ENCODE data around the gene TCAP.

Gene TCAP

GRCh38 chr17:39667945-39668924 lies 3.1 kb downstream of the TCAP start, which contains the start of gene PNMT:
Gene PNMT, plus strand, starts transcription at chr17:39668453. Its CDS starts 23 bp downstream, at chr17:39668476.
- DNase-seq, result peak; percentile 61

DNA sequence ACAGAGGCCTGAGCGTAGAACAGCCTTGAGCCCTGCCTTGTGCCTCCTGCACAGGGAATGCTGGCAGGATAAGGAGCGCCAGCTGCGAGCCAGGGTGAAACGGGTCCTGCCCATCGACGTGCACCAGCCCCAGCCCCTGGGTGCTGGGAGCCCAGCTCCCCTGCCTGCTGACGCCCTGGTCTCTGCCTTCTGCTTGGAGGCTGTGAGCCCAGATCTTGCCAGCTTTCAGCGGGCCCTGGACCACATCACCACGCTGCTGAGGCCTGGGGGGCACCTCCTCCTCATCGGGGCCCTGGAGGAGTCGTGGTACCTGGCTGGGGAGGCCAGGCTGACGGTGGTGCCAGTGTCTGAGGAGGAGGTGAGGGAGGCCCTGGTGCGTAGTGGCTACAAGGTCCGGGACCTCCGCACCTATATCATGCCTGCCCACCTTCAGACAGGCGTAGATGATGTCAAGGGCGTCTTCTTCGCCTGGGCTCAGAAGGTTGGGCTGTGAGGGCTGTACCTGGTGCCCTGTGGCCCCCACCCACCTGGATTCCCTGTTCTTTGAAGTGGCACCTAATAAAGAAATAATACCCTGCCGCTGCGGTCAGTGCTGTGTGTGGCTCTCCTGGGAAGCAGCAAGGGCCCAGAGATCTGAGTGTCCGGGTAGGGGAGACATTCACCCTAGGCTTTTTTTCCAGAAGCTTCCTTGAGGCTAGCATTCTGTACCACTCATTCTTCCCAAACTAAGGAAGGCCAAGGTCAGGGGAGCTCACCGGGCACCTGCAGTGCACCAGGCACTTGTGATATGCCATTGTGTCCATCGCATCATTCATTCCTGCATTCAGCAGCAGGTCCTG lies 5.0 kb downstream of the TCAP start:
- no peak for DNase-seq

DNA sequence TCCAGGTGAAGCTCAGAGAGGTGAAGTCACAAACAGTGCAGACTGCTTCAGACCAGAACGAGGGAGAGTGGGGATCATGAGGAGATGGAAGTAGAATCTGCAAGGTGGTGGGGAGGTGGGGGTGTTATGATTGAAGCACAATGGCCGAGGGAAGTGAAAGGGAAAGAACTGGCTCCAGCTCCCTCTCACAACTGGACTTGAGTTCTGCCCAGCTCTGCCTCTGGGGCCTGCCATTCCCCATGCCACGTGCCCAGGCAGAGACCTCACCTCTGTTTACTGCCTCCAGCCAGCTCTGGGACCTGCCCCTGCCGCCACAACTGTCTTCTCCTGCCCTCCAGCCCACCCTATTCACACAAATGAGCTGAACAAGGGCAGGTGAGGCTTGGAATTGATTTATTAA lies 5.6 kb downstream of the TCAP start:
- no peak for DNase-seq

DNA sequence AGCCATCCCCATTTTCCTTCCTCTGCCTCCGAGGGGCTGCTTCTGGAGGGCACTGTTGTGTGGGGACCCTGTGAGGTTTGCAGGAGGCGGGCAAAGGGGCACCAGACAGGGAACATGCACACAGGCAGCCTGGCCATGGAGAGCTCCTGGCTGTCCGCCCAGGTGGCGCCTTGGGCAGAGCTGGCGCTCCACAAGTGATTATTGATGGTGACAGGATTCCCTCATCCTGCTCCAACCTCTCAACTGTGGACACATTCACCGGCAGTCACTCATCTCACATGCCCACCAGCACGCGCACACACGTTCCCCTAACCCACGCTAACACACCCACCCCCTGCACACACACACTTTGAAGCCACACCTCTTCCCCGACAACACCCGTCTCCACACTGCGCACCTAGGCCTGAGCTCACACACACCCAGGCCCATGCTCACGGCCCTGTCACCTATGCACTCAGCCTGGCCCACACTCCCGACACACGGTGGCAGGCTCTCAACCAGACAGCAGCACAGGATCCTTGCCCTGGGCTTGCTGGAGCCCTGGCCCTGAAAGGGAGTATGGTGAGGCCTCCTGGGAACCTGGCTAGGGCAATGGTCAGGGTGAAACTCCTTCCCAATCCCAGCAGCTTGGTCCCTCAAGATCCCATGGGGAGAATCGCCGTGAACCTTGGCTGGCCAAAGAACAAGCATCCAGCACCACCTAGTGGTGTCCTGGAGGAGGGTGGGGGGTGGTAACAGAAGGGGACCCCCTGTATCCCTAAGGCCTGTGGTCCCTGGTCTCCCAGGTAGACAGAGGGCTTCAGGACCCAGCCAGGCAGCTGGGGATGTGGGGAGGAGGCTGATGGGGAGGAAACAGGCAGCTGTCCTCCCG lies 6.7 kb downstream of the TCAP start:
- no peak for DNase-seq

- no peak for DNase-seq
Measured at GRCh38 chr17:39672522-39673334, 7.6 kb downstream of the TCAP start.

DNA sequence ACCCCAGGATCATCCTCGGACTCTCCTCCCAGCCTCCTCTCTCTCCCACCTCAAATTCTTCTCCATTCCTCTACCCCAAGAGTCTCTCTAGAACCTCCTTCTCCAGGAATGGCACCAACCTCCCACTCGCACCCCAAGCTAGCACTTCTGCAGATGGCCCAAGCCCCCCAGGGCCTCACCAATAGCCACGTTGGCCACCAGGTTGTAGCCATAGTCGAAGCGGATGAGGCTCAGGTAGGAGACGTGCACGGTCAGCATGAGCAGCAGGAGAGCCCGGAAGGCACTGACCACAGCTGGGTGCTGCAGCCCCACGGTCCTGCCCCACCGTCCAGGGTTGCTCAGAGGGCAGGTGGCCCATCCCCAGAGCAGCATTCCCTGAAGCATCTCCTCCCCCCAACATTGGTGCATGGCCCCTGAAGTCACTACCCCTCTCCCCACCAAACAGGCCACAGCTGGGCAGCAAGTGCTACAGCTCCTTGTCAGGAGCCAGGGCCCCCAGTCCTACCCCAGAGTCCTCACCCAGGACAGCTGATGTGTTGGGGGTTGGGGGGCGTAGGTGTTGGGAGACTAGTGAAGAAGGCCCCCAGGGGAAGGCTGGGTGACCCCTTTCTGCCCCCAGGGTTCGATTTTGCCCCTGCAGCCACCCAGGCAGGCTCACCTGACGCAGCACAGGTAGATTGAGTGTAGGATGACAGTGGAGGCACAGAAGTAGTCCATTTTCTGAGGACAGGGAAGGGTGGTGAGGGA lies 8.4 kb downstream of the TCAP start:
- DNase-seq, result no peak

DNA sequence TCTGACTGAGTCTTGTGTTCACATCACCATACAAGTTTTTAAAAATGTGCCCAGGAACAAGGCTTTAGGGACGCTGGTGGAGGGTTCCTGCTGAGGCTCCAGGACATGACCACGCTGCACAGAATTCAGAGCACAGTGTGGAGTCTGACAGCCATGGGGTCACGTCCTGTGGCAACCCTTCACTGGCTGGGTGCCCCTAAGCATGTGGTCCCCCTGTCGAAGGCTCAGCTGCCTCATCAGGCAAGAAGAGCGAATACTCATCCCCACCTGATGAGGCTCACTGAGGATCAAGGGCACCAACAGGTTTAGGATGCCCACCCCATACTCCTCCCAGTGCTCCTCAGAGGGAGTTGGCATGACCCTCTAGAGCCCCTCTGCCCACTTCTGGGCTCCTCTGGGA lies 9.0 kb downstream of the TCAP start:
- no peak for DNase-seq

GRCh38 chr17:39674702-39675389 lies 9.7 kb downstream of the TCAP start:
- DNase-seq, result no peak

GRCh38 chr17:39675390-39676082 lies 10.4 kb downstream of the TCAP start:
- no peak for DNase-seq

GRCh38 chr17:39676198-39676819 lies 11.2 kb downstream of the TCAP start:
- no peak for DNase-seq

- DNase-seq, result no peak
Measured at GRCh38 chr17:39677072-39677471, 11.9 kb downstream of the TCAP start.

DNA sequence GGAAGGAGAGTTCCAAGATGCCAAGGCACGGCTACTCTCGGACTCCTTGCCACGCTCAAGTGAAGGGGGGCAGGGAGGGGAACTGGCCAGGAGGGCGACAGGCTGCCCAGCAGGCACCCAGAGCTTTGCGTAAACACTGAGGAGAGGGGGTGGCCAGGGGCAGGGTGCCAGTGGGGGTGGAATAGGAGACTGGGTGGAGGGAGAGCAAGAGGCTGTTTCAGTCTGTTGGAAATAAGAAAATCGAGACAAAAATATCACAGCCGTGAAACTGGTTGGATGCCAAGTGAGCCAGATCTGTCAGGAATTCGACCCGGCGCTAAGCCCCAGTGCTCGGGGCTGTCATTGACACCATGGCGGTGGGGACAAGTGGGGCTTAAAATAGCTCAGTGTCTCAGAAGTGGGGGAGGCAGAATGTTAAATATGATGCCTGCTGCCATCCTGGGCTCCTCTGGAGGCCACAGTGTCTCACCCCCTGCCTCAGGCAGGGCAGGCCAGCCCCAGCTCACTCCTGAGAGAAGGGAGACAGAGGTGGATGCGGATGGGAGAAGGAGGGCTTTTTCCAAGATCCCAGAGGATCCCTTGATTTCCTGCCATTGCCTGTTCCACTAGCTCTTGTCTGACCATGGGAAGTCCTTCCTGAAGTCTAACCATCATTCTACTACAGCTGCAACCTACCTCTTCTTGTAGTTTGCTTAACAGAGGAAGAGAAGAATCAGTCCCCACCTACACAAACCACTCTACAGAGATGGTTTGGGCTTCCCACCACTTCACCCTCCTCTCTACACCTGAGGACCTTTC lies 12.6 kb downstream of the TCAP start:
- no peak for DNase-seq

DNA sequence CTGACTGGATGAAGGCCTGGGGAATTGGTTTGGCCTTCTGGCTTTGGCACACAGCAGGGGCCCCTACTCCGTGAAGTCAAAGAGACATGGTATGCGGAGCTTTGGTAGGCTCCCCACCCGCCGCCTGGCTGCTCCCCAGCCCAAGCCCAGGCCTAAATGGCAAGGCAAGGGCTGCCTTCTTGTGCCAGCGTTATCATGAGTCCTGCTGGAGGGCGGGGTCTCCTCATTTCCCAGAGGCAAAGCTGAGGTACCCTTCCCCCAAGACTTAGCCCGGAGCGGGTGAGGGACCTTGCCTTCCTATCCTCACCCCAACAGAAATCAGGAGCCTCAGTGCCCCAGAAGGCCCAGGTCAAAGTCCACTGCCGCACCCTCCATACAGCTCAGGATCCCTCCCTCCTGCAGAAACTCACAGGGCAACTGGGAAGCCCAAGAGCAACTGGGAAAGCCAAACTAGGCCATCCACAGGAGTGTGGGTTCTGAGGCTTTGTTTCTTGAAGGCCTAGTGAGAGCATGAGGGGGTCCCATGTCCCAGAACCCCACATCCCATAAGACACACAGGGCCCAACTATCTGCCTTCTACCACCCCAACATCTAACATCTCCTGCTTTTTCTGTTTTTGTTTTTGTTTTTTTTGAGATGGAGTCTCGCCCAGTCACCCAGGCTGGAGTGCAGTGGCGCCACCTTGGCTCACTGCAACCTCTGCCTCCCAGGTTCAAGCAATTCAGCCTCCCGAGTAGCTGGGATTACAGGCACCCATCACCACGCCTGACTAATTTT lies 13.4 kb downstream of the TCAP start:
- DNase-seq, result no peak

DNA sequence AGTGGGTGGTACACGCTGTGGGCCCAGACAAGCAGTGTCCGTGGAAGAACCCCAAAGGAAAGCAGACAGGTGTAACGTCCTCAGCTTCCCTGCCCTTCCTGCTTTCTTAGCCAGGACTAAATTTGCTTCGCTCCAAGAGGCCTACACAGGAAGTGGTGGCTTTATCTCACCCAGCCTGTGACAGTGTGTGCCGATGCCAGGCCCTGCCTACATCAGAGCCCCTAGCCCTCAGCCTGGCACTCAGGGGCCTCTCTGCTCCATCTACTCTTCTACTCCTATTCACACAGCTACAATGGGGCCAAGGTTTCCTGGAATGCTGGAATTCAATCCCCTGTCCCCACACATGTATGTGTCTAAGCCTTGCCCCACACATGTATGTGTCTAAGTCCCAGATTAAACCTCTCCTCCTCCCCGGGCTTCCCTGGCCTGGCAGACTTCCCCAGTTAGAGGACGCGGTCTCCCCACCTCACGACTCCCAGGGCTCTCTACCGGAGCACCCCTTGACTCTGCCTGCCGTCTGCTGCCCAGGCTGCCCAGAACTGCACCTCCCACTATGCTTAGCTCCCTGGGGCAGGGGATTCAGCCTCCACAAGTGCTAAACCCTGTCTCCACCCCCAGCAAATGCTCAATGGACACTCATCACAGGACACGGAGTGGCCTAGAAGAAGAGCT lies 14.5 kb downstream of the TCAP start:
- peak; percentile 21 for DNase-seq

- no peak for DNase-seq
Measured at GRCh38 chr17:39683295-39683939, 18.3 kb downstream of the TCAP start.
